ENCODE results near the gene MTFR1L.

MTFR1L gene

DNA sequence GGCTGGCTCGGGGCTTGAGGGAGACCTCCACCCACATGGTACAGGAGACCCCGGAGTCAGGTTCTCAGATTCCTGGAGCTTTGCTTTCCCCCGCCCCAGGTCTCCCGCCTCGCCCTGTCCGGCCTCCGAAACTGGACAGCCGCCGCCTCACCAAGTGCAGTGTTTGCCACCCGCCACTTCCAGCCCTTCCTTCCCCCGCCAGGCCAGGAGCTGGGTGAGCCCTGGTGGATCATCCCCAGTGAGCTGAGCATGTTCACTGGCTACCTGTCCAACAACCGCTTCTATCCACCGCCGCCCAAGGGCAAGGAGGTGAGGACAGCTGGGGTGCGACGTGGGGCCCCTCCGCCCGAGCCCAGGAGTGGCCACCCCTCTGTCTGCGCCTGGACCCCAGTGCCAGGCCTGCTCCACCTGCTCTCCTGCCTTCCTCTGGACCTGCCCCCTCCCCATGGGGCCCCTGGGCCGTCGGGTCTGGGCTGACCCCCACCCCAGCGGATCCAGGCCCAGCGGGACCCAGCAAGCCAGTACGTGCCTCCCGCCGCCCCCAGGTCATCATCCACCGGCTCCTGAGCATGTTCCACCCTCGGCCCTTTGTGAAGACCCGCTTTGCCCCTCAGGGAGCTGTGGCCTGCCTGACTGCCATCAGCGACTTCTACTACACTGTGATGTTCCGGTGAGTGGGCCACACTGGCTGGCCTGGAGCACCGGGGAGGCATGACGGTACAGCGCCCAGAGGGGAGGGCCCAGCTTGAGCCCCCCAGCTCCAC is 11.1 kb upstream of the MTFR1L start:
- DNase-seq, result no peak

DNA sequence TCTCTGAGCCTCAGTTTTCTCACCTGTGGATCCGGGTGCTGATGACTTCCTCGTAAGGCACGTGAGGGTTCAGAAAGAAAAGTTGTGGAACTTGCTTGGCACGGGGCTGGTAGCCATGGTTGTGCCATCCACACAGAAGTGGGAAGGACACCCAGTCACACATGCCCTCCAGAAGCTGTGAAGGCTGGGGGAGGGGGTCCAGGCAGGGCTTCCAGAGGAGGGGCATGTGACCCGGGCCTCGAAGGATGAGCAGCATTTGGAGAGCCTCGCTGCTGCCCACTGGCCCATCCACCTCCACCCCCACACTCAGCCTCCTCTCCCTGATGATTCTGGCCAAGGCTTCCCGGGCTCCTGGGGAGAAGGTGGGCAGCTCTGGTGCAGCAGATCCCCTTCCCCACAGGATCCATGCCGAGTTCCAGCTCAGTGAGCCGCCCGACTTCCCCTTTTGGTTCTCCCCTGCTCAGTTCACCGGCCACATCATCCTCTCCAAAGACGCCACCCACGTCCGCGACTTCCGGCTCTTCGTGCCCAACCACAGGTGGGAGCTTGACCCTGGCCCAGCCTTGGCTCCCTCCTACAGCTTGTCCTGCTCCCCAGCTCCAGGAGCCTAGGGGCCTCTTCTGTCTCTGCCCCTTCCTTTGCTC is 10.3 kb upstream of the MTFR1L start:
- DNase-seq, result no peak

DNA sequence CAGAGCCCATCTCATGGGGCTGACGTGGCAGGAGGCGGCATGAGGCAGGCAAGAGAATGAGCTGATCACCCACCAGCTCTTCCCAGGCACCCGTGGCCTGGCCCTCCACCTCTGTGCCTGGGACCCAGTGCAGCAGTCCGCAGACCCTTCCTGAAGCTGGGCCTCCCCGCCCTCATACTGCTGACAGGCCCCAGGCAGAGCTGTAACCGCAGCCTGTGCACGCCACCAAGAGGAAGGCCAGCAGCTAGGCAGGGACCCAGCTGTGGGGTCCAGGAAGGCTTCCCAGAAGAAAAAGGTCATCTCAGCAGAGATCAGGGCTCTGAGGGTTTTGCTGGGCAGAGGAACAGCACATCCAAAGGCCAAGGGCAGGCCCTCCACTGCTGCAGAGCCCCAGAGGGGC is 9.8 kb upstream of the MTFR1L start:
- no peak for DNase-seq

DNA sequence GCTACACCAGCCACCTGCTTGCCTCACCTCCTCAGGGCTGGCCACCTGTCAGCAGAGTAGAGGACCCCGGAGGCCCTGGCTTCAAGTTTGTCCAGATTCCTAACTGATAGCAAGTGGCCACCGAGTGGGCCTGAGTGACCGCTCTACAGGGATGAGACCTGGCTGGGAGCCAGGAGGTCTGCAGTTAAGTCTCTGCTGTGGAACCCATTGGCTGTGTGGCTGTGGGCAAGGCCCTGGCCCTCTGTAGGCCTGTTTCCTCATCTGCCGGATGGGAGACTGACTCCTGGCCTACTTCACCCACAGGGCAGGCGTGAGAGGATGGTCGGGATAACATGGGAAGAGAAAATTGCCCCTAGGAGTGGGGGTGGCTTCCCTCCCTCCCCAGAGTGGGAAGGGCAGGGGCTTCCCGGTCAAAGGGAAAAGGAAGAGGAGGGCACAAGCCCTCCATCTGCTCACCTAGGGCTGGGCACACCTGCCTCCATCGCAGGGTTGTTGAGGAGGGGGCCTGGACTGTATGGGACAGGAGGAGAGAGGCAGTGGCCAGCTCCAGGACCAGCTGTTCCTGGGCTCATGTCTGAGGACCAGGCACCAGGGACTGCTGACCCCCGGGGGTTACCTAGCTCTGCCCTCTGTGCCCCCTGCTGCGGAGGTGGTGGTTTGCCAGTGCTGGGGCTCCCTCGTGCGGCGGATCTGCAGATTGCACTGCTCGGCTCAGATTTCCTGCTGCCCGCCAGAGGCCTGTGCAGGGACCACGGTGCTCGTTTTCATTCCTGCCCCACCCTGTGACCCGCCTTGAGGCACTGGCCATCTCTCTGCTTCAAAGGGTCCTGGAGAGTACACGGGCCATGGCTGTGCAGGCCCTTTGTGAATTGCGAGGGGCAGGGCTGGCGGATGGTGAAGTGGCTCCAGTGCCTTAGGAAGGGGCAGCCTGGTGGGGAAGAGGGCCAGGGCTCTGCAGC is 9.1 kb upstream of the MTFR1L start:
- peak in 1 of 2 donors; percentile 48 for DNase-seq

DNA sequence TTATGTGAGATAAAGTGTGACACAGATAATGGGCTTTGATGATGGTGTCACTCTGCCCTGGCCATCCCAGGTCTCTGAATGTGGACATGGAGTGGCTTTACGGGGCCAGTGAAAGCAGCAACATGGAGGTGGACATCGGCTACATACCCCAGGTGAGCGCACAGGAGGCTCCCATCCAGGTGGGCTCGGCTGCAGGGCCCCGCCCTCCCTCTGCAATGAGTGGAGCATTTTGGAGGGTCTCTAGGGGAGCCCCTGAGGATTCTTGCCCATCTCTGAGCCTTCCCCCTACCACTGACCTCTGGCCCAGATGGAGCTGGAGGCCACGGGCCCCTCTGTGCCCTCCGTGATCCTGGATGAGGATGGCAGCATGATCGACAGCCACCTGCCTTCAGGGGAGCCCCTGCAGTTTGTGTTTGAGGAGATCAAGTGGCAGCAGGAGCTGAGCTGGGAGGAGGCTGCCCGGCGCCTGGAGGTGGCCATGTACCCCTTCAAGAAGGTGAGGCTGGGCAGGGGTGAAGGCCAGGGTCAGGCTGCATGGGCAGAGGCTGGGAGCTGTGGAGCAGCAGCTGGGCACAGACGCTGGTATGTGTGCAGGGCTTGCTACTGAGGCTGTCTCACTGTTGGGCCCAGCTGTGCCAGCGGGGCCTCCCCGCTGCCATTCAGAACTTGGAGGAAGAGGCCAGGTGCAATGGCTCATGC is 8.2 kb upstream of the MTFR1L start:
- DNase-seq, result no peak

DNA sequence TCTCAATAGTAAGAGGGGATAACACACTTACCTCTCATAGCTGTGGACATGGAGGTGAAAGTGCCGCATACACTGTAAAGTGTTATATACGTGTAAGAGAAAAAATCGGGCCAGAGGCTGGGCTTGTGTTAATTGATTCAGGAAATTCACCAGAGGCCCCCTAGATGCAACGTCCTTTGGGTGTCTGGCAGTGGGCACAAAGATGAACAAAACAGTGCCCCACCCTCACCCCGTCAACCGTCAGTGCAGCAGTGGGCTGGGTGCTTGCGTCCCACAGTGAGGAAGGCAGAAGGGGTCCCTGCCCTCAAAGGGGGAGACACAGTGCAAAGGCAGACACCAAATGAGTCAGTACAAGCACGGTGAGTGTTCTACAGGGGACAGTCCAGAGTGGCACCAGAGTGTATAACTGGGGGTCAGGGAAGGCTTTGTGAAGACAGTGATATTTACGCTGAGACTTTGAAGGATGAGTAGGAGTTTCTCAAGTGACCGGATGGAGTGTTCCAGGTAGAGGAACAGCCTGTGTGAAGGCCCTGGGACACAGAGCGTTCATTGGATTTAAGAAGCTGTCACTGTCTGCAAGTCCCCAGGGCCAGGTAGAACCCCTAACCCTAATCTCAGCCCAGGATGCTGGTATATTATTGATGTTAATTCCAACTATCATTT is 6.6 kb upstream of the MTFR1L start:
- DNase-seq, result no peak

DNA sequence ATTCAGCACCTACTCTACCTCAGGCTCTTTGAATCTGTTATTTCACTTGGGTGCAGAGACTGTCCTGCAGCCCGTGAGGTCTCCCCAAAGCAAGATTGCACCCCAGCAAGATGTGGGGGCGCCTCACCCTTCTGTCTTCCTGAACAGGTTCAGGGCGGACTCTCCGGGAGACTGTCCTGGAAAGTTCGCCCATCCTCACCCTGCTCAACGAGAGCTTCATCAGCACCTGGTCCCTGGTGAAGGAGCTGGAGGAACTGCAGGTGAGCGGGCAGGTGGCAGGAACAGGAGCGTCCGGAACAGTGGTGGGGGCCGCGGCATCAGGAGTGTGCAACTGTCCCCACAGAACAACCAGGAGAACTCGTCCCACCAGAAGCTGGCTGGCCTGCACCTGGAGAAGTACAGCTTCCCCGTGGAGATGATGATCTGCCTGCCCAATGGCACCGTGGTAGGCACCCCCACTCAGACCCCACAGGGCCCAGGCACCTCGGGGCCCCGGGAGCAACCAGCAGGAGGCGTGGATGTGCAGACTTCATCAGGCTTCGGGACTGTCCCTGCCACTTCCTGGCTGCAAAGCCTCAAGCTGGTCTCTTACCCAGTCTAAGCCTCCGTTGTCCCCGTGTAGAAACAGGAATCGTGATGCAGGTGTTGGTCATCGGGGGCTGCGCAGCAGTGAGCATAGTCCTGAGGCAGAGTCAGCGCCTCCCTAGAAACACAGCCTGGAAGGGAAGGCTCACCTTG is 5.9 kb upstream of the MTFR1L start:
- no peak for DNase-seq

DNA sequence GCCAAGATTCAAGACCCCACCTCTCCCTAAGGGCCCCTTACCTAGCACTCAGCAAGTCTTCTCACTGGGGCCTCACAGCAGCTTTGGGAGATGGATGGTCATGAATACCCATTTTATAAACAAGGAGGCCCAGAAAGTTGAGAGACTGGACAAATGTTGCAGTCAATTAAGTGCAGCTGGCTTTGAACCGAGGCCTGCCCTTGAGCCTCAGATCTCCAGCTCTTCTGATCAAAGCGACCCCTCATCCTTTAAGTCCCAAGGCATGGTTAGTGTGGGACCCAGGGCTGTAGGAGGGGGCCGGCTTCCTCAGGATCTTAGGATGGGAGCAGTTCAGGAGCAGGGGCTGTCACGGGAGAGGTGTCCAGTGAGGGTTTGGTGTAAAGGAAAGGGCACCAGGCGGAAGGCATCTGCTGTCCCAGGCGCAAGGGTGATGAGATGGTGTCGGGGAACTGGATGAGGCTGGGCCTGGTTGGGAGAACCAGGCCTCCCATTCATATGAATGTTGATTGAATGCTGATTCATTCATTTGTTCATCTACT is 5.1 kb upstream of the MTFR1L start:
- no peak for DNase-seq

DNA sequence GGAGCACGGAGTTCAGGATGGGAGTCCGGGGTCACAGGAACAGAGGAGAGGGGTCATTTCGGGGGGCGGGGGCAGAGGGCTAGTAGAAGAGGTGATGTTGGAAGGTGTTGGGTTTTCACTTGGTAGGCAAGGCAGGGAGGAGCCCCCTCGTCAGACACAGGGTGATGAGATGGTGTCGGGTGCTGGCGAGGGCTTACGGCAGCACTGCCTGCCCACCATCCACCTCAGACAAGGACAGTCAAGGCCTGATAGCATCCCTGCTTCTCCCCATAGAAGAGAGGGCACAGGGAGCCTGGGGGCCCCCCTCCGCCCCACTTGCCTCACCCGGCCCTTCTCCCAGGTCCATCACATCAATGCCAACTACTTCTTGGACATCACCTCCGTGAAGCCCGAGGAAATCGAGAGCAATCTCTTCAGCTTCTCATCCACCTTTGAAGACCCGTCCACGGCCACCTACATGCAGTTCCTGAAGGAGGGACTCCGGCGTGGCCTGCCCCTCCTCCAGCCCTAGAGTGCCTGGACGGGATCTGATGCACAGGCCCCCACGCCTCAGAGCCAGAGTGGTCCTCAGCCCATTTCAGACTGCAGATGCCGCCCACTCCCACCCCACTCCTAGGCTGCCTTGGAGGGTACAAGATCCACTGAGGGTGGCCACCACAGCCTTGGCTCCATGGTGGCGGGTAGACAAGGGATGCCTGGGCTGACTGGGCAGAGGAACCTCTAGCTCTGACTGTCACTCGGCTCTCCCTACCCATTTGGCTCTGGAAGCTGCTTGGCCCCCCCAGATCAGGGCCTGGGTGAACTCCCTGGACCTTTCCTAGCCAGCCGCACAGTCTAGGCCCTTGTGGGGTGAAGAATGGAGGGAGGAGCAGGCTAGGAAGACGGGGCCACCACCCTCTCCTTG is 4.3 kb upstream of the MTFR1L start:
- no peak for DNase-seq

DNA sequence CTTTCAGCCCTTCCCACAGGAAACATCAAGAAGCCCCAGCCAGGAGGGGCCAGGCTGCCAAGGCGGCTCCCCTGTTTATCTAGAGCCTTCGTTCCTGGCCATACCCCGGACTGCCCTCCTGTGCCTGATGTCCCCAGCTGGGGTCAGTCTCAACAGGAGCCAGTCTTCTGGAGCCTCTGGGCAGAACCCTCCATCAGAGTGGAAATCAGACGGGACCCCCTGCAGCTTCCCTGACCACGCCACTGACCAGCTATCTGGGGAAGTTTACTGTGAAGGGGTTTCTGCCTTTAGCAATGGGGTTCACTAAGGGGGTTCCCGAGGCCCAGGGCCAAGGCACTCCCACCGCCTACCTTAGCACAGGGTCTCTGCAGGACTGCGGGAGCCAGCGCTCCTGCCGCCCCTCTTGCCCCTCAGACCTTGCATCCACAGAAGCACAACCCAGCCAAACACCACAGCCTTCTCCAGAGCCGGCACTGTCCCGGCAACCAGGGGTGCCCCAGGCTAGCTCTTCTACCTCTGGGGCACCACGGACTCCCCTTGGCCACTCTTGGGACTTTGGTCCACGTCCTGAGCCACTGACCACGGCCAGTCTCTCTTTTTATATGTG is 3.5 kb upstream of the MTFR1L start:
- DNase-seq, result no peak

DNA sequence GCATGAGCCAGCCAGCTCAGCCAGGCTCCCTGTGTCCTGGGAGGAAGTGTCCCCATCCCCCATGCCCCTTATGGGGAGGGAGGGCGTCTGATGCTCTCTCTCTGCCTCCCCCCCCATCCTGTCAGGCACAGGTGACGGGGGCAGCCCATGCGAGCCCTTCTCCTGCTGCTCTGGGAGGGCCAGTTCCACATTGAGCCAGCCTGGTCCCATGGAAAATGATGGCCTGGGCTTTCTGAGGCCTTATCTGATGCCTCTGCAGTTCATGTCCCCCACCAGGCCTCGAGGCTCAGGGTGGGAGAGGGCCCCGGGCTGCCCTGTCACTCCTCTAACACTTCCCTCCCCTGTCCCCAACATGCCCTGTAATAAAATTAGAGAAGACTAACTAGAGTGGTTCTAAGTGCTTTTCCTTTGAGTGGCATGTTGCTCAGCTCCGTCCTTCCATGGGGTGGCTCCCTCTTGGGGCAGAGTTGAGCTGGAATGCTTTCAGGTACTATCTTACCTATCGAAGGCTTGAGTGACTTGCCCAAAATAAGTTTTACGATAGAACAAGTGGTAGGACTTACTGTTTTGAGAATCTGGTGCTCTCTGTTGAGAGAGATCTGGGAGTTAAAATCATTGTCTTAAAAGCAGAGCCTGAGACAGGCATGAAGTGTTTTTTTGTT is 1.8 kb upstream of the MTFR1L start:
- no peak for DNase-seq

DNA sequence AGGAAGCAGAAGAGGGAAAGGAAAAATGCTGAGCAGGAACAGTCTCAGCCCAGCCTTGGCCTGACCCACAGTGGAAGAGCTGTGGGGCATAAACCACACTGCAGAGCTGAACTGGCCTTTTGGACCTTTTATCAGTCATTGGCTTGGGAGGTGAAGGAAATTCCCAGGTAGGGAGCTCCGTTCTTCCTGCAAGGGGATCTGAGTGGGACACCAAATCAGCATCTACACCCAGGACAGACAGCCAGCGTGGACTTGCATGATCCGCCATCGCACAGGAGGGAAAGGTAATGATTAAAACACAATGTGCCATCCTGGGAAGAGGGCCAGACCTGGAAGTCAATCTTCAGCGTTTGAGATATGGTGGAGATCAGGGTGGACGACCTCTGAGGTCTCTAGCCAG is 1.2 kb upstream of the MTFR1L start:
- DNase-seq, result no peak

DNA sequence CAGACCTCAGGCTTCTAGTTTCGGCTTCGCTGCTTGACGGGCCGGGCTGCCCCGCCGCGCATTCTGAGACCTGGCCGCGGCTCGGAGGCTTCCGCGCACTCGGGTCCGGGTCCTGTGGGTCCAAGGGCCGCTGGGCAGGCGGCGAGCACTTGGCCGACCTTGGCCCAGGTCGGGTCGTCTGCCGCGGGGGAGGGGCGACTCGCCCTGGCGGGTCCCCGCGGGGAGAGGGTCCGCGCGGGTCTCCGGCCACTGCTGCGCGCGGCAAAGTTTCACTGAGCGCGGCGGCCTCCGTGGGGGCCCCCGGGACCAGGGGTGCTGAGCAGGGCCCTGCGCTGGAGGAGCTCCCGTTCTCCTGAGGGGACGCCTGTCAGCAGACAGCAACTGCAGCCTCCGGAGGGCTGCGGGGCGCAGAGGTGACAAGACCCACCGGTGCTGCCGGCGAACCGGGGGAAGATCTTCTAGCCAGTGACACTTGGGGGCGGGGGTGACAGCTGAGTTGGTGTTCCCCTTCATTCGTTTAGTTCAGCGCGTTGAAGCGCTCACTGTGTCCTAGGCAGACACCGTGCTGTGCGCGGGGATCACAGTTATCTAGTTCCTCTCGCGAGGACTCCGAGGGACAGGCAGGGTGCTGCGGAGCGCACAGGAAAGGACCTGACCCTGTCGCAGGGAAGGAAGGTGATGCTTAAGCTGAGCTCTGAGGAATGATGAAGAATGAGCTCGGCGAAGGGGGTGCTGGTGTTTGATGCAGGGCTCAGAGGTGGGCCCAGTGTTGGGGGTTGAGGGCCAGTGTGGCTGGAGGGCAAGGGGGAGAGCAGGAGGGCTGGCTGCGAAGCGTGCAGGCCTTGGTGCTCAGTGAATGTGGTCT is 725 bp downstream of the MTFR1L start:
- no peak for DNase-seq

DNA sequence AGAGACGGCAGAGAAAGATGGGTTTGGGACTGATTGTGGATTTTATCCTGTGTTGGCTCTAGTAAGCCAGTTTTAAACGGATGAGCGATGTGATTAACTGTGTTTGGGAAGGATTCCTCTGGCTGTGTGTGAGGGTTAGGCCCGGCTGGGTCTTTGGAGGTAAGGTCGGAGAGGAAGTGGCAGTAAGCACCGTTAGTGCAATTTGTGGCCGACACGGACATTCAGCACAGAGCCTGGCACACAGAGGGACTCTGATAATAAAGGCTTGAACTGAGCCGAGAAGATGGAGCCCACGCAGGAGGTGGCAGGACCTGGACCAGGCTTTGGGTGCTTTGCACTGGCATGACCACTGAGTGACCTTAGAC is 1.3 kb downstream of the MTFR1L start:
- DNase-seq, result no peak

DNA sequence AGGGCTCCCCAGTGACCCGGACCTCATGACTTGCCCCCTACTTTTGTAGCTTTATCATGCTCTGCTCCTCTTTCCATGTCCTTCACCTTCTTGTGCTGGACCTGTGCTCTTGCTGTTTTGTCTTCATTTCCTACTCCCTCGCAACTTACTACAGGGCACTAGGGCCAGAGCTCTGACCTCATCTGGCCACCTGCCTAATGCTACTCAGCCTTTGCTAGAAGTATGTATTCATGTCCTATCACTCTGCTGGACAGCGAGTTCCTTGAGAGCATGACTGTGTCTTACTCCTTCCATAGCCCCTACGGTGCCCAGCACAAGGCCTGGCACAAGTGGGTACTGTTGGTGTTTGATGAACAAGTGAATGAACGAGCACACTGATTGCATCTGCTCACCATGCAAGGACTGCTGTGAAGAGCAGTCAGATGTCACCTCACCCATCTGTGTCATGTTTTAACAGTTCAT is 1.9 kb downstream of the MTFR1L start:
- DNase-seq, result no peak

DNA sequence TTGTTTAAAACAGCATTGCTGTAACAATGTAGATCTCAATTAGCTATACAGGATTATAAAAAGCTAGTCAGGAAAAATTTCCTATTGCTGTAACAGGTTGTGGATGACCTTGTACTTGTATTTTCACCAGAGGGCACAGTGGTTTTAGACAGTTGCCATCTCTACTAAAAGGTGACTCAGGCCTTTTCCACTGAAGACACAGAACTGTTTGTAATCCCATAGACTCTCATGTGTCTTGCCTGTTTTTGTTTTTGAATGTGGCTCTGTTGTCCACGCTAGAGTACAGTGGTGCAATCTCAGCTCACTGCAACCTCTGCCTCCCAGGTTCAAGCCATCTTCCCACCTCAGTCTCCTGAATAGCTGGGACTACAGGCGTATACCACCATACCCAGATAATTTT is 5.9 kb downstream of the MTFR1L start:
- no peak for DNase-seq

DNA sequence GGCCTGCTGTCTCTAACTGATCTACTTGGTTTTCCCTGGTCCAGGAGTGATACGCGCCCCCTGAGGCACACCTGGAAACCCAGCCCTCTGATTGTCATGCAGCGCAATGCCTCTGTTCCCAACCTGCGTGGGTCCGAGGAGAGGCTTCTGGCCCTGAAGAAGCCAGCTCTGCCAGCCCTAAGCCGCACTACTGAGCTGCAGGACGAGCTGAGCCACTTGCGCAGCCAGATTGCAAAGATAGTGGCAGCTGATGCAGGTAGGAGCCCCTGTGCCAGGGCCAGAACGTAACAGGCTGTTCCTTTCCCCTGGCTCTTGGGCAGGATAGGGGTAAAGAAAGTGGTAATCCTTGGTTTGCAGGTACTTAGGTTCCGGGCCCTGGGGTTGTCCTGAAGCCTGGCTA is 6.8 kb downstream of the MTFR1L start:
- DNase-seq, result no peak

DNA sequence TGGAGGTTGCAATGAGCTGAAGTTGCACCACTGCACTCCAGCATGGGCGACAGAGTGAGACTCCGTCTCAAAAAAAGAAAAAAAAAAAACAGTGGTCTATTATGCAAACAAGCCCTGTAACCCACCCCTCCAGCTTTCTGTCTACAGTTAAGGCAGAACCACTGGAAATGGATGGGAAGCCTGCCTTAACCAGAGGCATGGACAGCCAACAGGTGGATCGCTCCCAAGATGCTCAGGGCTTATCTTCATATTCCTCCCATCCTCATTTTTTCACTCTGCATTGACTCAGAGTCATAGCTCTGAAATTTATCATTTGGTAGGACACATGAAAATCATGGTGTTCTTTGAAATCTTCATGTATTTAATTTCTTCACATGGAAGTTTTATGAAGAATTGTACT is 8.7 kb downstream of the MTFR1L start:
- DNase-seq, result no peak
